Activated T-helper 2 cell treated with anti-CD3 and anti-CD28 coated beads, Interferon-gamma antibody, Interleukin-2, Interleukin-4, amounts not matched to agents 10 μg/mL and 5 μg/mL and 100 μg/mL, durations not matched to agents 14 hours and 24 hours and 36 hours (primary cell): ENCODE measurements around the gene ARL4C. TPM values are rescaled to one million over a fixed set of nuclear protein-coding genes. Genes with fewer than 3 reads are reported as not detected.

ENCODE experiments used
- DNase-seq: peaks from one replicate; pipeline ENCODE4 v3.0.0; 2021; ENCODE audit warnings: low spot score
- H3K27ac Mint-ChIP-seq: one replicate; pipeline ENCODE4 v1.8.0; 2021; ENCODE audit warnings: mixed read lengths
- H3K27me3 Mint-ChIP-seq: one replicate; pipeline ENCODE4 v1.8.0; 2021; ENCODE audit warnings: low read depth, mixed read lengths
- H3K36me3 Mint-ChIP-seq: one replicate; pipeline ENCODE4 v1.8.0; 2021; ENCODE audit warnings: low read depth, mixed read lengths
- H3K4me1 Mint-ChIP-seq: one replicate; pipeline ENCODE4 v1.8.0; 2021; ENCODE audit warnings: low read depth, mixed read lengths
- H3K4me3 Mint-ChIP-seq: one replicate; pipeline ENCODE4 v1.8.0; 2021; ENCODE audit warnings: low read depth, mild to moderate bottlenecking, moderate library complexity, mixed read lengths
- H3K9me3 Mint-ChIP-seq: one replicate; pipeline ENCODE4 v1.8.0; 2021; ENCODE audit warnings: mixed read lengths
- intact Hi-C: fragments of 100-400 bp; cut with micrococcal nuclease; formaldehyde crosslinking; loops from one replicate; pipeline ENCODE4 v1.15.1; 2023
- total RNA-seq: library from RNA; stranded (reverse); gene quantifications from 2 replicates; pipeline ENCODE4 v1.2.3, GENCODE V29; 2022

Gene ARL4C
- total RNA-seq, 1 donor from 2014 or later: 45.7 TPM

- Mint-ChIP-seq H3K9me3 (no peaks in the 10 kb centered on the region), H3K4me3 (peak overlapping the region; percentile 97), H3K36me3 (peaks cover 45% of the 10 kb centered on the region), H3K27me3 (no peaks in the 10 kb centered on the region), H3K27ac (peak overlapping the region; percentile 96), H3K4me1 (peaks cover 52% of the 10 kb centered on the region)
- DNase-seq: no peak
- intact Hi-C loops: loop anchor here (5.0 kb wide), 2 partner anchors 627 to 642 kb away; partner anchors contain the start of genes HJURP and MSL3B
These were observed 2.3 kb downstream of the ARL4C start for GRCh38 chr2:234494361-234495250.

- peak overlapping the region; percentile 97 for H3K4me3 Mint-ChIP-seq
- no peaks in the 10 kb centered on the region for H3K9me3 Mint-ChIP-seq
- DNase-seq: no peak
- peaks cover 49% of the 10 kb centered on the region for H3K36me3 Mint-ChIP-seq
- no peaks in the 10 kb centered on the region for H3K27me3 Mint-ChIP-seq
- H3K4me1 Mint-ChIP-seq: peaks cover 52% of the 10 kb centered on the region
- intact Hi-C loops: loop anchor here (5.0 kb wide), 1 partner anchor 641 kb away; the partner anchor contains the start of gene HJURP
- peak overlapping the region; percentile 96 for H3K27ac Mint-ChIP-seq
These were observed 3.1 kb downstream of the ARL4C start for GRCh38 chr2:234493796-234494195.

GRCh38 chr2:234492717-234493485 is 4.0 kb downstream of the ARL4C start:
- DNase-seq: no peak
- H3K4me1 Mint-ChIP-seq: peaks cover 56% of the 10 kb centered on the region
- H3K9me3 Mint-ChIP-seq: no peaks in the 10 kb centered on the region
- H3K4me3 Mint-ChIP-seq: peak overlapping the region; percentile 97
- peak overlapping the region; percentile 96 for H3K27ac Mint-ChIP-seq
- no peaks in the 10 kb centered on the region for H3K27me3 Mint-ChIP-seq
- intact Hi-C loops: loop anchor here (5.0 kb wide), 1 partner anchor 641 kb away; the partner anchor contains the start of gene HJURP
- H3K36me3 Mint-ChIP-seq: peaks cover 56% of the 10 kb centered on the region

- peak overlapping the region; percentile 97 for H3K4me3 Mint-ChIP-seq
- DNase-seq: no peak
- intact Hi-C loops: loop anchor here (1.0 to 5.0 kb wide), 8 partner anchors 9 to 640 kb away; partner anchors contain the start of gene HJURP
- peak overlapping the region; percentile 96 for H3K27ac Mint-ChIP-seq
- peaks cover 65% of the 10 kb centered on the region for H3K36me3 Mint-ChIP-seq
- no peaks in the 10 kb centered on the region for H3K27me3 Mint-ChIP-seq
- peaks cover 66% of the 10 kb centered on the region for H3K4me1 Mint-ChIP-seq
- no peaks in the 10 kb centered on the region for H3K9me3 Mint-ChIP-seq
These were observed 5.0 kb downstream of the ARL4C start for GRCh38 chr2:234491897-234492296.

DNA sequence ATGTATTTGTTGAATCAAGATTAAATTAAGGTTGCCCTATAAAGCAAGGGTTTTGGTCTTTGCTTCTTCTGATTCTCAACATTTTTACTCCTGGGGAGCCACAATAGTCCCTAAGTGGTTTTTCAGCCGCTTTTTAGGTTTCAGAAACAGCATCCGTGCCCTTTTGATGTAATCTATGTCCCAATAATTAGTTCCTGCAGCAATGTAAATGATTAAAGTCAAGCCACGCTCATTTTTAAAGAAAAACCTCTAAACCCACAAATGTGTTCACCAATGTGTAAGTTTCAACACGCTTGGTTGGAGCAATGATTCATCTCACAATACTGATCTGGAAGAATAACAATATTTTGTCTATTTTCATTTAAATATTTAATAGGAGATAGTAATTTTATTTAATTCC is 5.6 kb downstream of the ARL4C start:
- intact Hi-C loops: loop anchor here (1.0 to 5.0 kb wide), 8 partner anchors 8 to 639 kb away; partner anchors contain the start of gene HJURP
- DNase-seq: no peak
- peaks cover 70% of the 10 kb centered on the region for H3K36me3 Mint-ChIP-seq
- H3K27me3 Mint-ChIP-seq: no peaks in the 10 kb centered on the region
- peaks cover 71% of the 10 kb centered on the region for H3K4me1 Mint-ChIP-seq
- peak overlapping the region; percentile 97 for H3K27ac Mint-ChIP-seq
- no peaks in the 10 kb centered on the region for H3K9me3 Mint-ChIP-seq
- peak overlapping the region; percentile 77 for H3K4me3 Mint-ChIP-seq

GRCh38 chr2:234490271-234491091 is 6.4 kb downstream of the ARL4C start:
- Mint-ChIP-seq H3K27ac (peak overlapping the region; percentile 97), H3K9me3 (no peaks in the 10 kb centered on the region), H3K27me3 (no peaks in the 10 kb centered on the region), H3K4me1 (peaks cover 77% of the 10 kb centered on the region), H3K36me3 (peaks cover 68% of the 10 kb centered on the region), H3K4me3 (peak overlapping the region; percentile 77)
- intact Hi-C loops: loop anchor here (1.0 to 5.0 kb wide), 11 partner anchors 7 to 638 kb away; partner anchors contain the start of gene HJURP
- peak; percentile 30 for DNase-seq

GRCh38 chr2:234488913-234489451 is 7.9 kb downstream of the ARL4C start:
- Mint-ChIP-seq H3K27ac (peak overlapping the region; percentile 97), H3K27me3 (no peaks in the 10 kb centered on the region), H3K4me3 (peak overlapping the region; percentile 77), H3K36me3 (peaks cover 61% of the 10 kb centered on the region), H3K4me1 (peaks cover 88% of the 10 kb centered on the region), H3K9me3 (no peaks in the 10 kb centered on the region)
- peak; percentile 75 for DNase-seq
- intact Hi-C loops: no loop called here

GRCh38 chr2:234488486-234488885 is 8.4 kb downstream of the ARL4C start:
- Mint-ChIP-seq H3K27ac (peak overlapping the region; percentile 97), H3K36me3 (peaks cover 56% of the 10 kb centered on the region), H3K4me3 (peak overlapping the region; percentile 77), H3K27me3 (no peaks in the 10 kb centered on the region), H3K9me3 (no peaks in the 10 kb centered on the region), H3K4me1 (peaks cover 92% of the 10 kb centered on the region)
- no peak for DNase-seq
- intact Hi-C loops: no loop called here

- Mint-ChIP-seq H3K27ac (no peak overlapping the region), H3K4me3 (no peak overlapping the region), H3K9me3 (no peaks in the 10 kb centered on the region), H3K4me1 (peaks cover 92% of the 10 kb centered on the region), H3K27me3 (no peaks in the 10 kb centered on the region), H3K36me3 (peaks cover 44% of the 10 kb centered on the region)
- intact Hi-C loops: no loop called here
- no peak for DNase-seq
These were observed 9.5 kb downstream of the ARL4C start for GRCh38 chr2:234487356-234487755.

DNA sequence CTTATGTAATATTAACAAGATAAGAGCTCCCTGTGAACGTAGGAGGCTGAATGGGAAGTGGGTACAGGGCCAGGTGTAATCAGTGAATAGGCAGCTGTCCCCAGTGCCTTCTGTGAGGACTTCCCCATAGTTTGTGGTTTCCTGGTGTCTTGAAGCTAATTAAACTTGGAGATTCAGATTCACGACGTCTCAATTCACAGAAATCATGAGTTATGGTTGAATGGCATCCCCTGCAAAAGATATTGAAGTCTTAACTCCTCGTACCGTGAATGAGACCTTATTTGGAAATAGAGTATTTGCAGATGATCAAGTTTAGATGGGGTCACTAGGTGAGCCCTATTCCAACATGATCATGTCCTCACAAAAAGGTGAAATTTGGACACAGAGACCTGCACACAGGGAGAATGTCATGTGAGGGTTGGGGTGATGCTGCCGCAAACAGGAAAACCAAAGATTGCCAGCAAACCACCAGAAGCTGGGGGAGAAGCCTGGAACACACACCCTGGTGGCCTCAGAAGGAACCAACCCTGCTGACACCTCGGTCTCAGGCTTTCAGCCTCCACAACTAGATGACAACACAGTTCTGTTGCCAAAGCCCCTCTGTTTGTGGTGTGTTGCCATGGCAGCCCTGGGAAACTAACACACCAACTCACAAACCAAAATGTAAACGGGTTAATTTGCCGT is 13.2 kb downstream of the ARL4C start:
- Mint-ChIP-seq H3K4me3 (peak overlapping the region; percentile 53), H3K9me3 (peaks cover 7% of the 10 kb centered on the region), H3K27me3 (no peaks in the 10 kb centered on the region), H3K4me1 (peaks cover 80% of the 10 kb centered on the region), H3K27ac (peak overlapping the region; percentile 82), H3K36me3 (peaks cover 44% of the 10 kb centered on the region)
- DNase-seq: peak; percentile 82
- intact Hi-C loops: loop anchor here (1.0 kb wide), 1 partner anchor 8 kb away; no protein-coding TSS in a partner anchor

GRCh38 chr2:234481301-234481700 is 15.6 kb downstream of the ARL4C start:
- Mint-ChIP-seq H3K4me3 (no peak overlapping the region), H3K9me3 (peaks cover 7% of the 10 kb centered on the region), H3K27me3 (no peaks in the 10 kb centered on the region), H3K27ac (no peak overlapping the region), H3K36me3 (peaks cover 25% of the 10 kb centered on the region), H3K4me1 (peaks cover 70% of the 10 kb centered on the region)
- intact Hi-C loops: no loop called here
- DNase-seq: no peak
